SH-SY5Y (cell line): ENCODE results near the gene SH3TC1.

Experiments
- GATA2 ChIP-seq: IDR thresholded peaks from 2 replicates; pipeline ENCODE4 v1.6.1; 2011; ENCODE audit warnings: mild to moderate bottlenecking, low read depth, low read length
- GATA3 ChIP-seq: IDR thresholded peaks from 2 replicates; pipeline ENCODE4 v1.6.1; 2011; ENCODE audit warnings: low read depth, mild to moderate bottlenecking, low read length, moderate library complexity

The SH3TC1 gene

GRCh38 chr4:8250227-8250626 lies 51.1 kb downstream of the SH3TC1 start:
- TF ChIP-seq GATA2 (no peak), GATA3 (no peak)

GRCh38 chr4:8250637-8251036 lies 51.5 kb downstream of the SH3TC1 start:
- no peak for TF ChIP-seq GATA2
- no peak for TF ChIP-seq GATA3

DNA sequence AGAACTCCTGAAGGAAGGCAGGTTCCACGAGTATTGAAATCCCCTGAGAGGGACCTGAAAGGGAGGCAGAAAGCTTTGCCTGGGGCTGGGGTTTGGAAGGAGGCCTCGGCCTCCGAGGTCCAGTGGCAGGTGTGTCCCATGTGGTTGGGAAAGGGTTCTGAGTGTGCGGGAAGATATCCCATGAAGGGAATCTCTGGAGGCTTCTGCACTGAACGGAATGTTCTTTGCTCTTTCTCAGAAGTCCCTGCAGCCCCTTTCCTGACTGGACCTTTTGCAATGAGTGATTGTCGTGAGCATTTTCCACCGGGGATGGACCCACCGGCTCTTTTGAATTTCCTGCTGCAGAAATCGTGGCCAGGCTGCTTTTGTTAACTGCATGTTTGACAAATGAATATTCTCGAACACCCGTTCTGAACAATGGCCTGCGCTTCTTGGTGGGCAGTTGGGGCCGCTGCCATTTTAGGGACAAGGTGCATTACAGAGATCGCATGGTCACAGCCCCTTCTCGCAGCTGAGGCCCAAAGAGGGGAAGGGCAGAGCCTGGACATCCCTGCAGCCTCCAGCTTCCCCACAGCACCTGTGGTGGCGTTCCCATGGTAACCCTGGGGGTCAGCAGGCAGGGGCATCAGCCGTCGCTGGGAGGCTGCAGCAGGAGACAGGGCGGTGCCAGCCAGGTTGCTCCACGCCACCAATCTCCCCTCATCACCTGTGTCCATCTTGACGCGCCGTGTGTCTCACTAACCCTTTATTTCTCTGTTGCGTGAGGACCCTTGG lies 52.2 kb downstream of the SH3TC1 start:
- no peak for TF ChIP-seq GATA3
- TF ChIP-seq GATA2, result no peak

GRCh38 chr4:8252301-8253173 lies 53.4 kb downstream of the SH3TC1 start:
- TF ChIP-seq GATA3, result no peak

DNA sequence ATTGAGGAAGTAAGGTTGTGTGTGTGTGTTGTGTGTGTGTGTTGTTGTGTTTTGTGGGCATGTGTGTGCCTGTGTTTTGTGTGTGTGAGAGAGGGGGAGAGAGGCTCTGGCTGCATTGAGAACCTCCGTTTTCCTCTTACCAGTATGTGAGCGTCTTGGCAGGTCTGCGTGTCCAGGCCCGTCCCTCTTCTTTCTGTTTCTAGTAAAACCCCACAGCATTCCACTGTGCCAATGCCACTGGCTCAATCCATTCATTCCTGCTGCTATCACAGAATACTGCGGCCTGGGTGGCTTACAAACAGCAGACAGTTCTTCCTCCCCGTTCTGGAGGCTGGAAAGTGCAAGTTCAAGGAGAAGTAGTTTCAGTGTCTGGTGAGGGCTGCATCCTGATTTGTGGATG lies 55.0 kb downstream of the SH3TC1 start:
- no peak for TF ChIP-seq GATA2
- no peak for TF ChIP-seq GATA3

GRCh38 chr4:8255698-8256441 lies 56.8 kb downstream of the SH3TC1 start:
- TF ChIP-seq GATA3 (no peak), GATA2 (no peak)

DNA sequence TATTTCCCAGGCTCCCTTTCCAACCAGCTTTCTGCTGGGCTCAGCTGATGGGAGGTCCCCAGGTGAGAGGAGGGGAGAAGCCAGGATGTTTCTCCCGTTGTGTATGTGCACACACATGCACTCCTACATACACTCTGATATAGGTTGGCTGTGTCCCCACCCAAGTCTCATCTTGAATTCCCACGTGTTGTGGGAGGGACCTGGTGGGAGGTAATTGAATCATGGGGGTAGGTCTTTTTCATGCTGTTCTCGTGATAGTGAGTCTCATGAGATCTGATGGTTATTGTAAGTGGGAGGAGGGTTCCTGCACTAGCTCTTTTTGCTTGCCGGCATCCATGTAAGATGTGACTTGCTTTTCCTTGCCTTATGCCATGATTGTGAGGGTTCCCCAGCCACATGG lies 58.8 kb downstream of the SH3TC1 start:
- no peak for TF ChIP-seq GATA3
- TF ChIP-seq GATA2, result no peak

DNA sequence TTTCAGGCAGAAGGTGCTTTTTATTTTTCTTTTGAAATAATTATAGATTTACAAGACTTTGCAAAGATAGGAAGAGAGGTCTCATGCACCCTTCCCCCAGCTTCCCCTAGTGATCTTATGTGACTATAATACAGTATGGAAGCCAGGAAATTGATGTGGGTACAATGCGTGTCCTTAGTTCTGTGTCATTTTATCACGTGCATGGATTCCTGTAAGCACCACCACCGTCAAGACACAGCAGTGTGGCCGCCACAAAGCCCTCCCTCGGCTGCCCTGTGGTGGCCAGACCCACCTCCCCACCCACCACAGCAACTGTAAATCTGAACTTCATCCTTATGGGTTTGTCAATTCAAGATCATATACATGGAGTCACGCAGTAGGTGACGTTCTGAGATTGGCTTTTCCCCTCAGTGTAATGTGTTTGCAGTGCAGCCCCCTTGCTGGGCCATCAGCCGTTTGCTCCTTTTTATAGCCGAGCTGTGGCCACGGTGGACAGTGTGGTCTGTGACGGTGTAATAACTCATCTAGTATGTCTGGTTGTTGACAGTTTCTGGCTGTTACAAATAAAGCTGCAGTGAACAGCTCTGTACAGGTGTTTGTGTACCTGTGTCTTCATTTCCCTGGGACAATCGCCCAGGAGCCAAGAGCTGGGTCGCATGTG lies 59.6 kb downstream of the SH3TC1 start:
- TF ChIP-seq GATA2 (no peak), GATA3 (no peak)

DNA sequence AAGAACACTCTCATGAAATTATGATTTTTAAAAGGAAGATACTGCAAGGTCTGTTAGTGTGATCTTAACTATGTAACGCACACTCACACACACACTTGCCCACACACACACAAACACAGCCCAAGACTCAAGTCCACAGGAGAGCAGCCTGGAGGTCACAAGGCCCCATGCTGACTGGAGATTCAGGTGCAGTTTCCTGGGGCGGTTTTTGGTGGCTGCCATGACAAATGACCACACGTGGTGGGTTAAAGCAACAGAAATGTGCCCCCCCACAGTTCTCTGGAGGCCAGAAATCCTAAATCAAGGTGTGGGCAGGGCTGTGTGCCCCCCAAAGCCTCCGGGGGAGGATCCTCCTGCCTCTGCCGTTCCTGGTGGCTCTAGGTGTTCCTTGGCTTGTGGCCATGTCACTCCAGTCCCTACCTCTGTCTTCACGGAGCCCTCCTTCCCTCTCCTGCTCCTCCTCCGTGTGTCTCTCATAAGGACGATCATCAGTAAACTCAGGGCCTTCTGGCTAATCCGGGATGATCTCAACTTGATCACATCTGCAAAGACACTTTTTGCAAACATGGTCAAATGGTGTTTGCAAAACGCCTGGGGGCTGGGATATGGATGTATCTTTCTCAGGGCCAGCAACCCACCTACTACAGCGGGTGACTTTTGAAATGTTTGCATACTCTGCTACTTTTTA lies 60.8 kb downstream of the SH3TC1 start:
- TF ChIP-seq GATA2, result no peak
- TF ChIP-seq GATA3, result no peak

- TF ChIP-seq GATA2, result no peak
- TF ChIP-seq GATA3, result no peak
Observed at GRCh38 chr4:8260656-8261111, 61.6 kb downstream of the SH3TC1 start.

GRCh38 chr4:8261851-8262535 lies 62.9 kb downstream of the SH3TC1 start:
- no peak for TF ChIP-seq GATA2
- no peak for TF ChIP-seq GATA3

DNA sequence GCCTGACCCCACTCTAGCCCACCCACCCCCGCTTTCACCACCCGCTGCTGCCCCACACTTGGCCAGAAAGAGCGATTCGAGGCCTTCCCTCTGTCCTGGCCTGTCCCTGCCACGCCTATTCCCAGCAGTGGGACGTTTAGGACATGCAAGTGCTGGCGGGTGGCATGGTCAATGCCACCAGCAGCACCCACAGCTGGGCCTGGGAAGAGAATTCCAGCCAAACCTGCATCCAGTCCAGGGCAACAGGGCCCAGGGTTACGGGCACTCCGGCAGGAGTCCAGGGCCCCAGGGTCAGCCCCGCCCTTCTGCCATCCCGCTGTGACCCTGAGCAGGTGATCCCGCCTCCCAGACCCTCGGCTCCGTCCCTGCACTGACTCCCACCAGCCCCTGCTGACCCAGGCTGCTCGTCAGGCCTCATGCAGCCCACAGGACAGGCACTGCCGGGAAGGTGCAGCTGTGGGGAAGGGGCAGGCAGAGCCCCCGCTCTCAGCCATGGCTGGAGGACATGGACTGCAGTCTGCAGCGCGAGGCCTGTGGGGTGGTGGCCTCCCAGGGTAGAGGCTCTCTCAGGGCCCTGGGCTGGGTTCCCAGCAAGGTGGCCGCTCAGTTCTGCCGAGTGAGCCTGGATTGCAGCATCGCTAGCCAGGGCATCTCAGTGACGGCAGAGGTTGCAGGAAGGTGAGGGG lies 63.7 kb downstream of the SH3TC1 start:
- TF ChIP-seq GATA2 (no peak), GATA3 (no peak)
